Motor neuron (in vitro differentiated cells): ENCODE measurements around the gene NLGN1. TPM values are rescaled to one million over a fixed set of nuclear protein-coding genes. Genes with fewer than 3 reads are reported as not detected.
A peak's percentile ranks its signal among the peaks of the same experiment; 100 is the strongest.
"Not testable (repeated sequence)": the region's sequence is repeated elsewhere in the genome, so short reads cannot be mapped to it uniquely, and the experiment has no call there.

Experiments
- ATAC-seq, 8 experiments: fragments of 200-7000 bp; cut with Tn5 transposase; replicated peaks in 6 of 8; 2 replicates each; pipeline ENCODE4 v1.8.0; 2021; ENCODE audit warnings: mild to moderate bottlenecking in 8 of 8, moderate library complexity in 8 of 8
- H3K27ac ChIP-seq, 2 donors: fragments of 250-450 bp; sonication (Bioruptor Pico); 2 replicates each; pipeline ENCODE4 v1.9.0; 2021; ENCODE audit warnings: antibody characterized with exemption in 2 of 2, mild to moderate bottlenecking in 2 of 2, moderate library complexity in 1 of 2
- H3K4me1 ChIP-seq, 2 donors: fragments of 250-450 bp; sonication (Bioruptor Pico); replicated peaks in 1 of 2; 2 replicates each; pipeline ENCODE4 v1.6.1; 2021; ENCODE audit warnings: antibody characterized with exemption in 2 of 2, mild to moderate bottlenecking in 2 of 2, moderate library complexity in 1 of 2
- H3K4me3 ChIP-seq, 5 donors: fragments of 250-450 bp; sonication (Bioruptor Pico); 2 replicates each; pipeline ENCODE4 v1.9.0; 2021; ENCODE audit warnings: antibody characterized with exemption in 5 of 5, mild to moderate bottlenecking in 5 of 5, moderate library complexity in 4 of 5
- WGBS, 10 experiments: fragments of 450-650 bp; shearing (Covaris generic); methylation state at CpG; one replicate each; pipeline ENCODE4 v1.0.0; 2022; 5-methylcytosine and 5-hydroxymethylcytosine counted together
- in situ Hi-C, 9 experiments: fragments of 400-800 bp; cut with MboI; loops; one replicate each; pipeline ENCODE4 v1.15.0; 2021; ENCODE audit warnings: low sequenced_read_pairs in 9 of 9, low pct_unique_long_range_greater_than_20kb in 2 of 9; ENCODE audit not compliant: unreplicated experiment in 9 of 9
- total RNA-seq, 8 experiments: library from RNA; unstranded; fragments of 300-600 nt; gene quantifications; 2 replicates each; pipeline versions ENCODE4 v1.2.3 to v1.2.4, GENCODE V29; 2022

NLGN1 gene
- total RNA-seq, 8 experiments from 2014 or later: 16.6 to 63.4 (median 34.8) TPM

DNA sequence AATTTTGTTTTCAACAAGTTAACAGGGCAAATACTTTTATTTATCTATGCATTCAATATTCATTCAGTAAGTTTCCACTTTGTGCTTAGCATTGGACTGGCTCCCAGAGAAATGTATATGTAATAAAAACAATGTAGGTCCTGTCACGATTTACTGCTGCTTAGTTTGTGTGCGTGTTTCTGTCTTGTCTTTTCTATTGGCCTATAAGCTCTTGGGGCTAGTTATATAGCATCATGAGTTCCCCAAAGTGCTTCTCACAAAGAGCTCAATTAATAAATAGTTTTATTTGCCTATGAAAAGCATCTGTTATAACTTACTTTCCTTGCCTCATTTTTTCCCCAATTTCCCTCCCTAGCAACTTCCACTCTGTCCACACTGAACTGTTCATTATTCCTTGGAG lies 794.9 kb downstream of the NLGN1 start:
- peaks cover 0 to 10% of the 10 kb centered on the region in 2 donors for H3K4me1 ChIP-seq
- H3K4me3 ChIP-seq: no peak overlapping the region
- in situ Hi-C loops: no loop called here
- peak in 3 of 8 experiments; percentile 24 to 43 (median 35) for ATAC-seq
- 13 to 100% (median 85%) methylated on average over 2 of the region's 2 CpGs; no CpG with 5 or more reads in 3 of the 10 experiments for WGBS, 10 experiments
- no peak overlapping the region for H3K27ac ChIP-seq

DNA sequence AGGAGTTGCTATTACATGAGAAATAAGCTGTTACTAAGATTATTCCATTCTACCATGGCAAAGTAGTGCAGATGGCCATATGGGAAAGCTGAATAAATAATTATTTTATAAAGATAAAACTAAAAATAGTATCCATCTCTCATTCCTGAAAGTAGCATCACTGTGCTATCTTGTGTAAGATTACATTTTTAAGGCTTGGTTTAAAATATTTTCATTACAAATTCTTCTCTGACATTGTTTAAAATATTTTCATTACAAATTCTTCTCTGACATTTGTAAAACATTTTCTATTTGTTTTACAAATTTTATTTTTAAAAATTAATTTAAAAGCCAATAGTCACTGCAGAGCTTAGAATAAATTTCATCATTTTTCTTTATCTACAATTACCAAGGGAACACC lies 796.1 kb downstream of the NLGN1 start:
- Histone ChIP-seq H3K4me1 (peaks cover 0 to 8% of the 10 kb centered on the region in 2 donors), H3K27ac (no peak overlapping the region), H3K4me3 (no peak overlapping the region)
- no peak for ATAC-seq
- in situ Hi-C loops: no loop called here

DNA sequence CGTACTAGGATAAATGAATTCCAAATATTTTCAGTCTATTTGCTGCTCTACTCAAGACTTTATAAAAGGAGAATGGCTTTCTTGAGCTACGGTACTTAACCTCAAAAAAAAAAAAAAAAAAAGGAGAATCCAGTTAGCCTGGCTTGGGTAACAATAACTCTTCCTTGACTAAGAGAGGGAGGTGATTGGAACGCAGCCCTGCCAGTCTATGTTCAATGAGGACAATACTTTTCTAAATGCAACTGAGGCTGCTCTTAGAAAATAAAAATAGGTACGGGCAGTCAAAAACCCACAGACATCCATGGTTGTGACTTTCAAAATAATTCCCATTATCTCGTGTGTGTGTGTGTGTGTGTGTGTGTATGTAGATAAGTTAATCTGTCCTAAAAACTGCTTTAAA lies 799.9 kb downstream of the NLGN1 start:
- Histone ChIP-seq H3K4me3 (no peak overlapping the region), H3K27ac (no peak overlapping the region), H3K4me1 (peaks cover 0 to 4% of the 10 kb centered on the region in 2 donors)
- WGBS, 10 experiments: 63 to 100% (median 83%) methylated on average over 1 to 5 of the region's 5 CpGs
- ATAC-seq: no peak
- in situ Hi-C loops: no loop called here

DNA sequence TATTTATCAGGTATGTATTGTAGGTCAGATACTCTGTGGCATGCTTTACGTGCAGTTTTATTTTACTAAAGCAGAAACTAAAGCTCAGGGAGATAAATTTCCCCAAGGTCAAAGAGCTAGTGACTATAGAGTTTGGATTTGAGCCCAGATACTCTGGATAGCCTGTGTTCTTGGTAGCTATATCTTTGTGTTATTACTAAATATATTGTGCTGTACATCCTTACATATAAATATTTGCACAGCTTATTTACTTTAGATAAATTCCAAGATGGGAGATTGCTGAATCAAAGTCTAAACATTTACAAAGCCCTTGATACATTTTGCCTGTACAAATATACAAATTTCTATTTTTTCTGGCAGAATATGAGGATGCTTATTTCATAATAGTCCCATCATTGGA lies 800.7 kb downstream of the NLGN1 start:
- 80 to 100% (median 90%) methylated on average over 1 of the region's 1 CpG; no CpG with 5 or more reads in 3 of the 10 experiments for WGBS, 10 experiments
- Histone ChIP-seq H3K4me1 (peaks cover 0 to 4% of the 10 kb centered on the region in 2 donors), H3K4me3 (no peak overlapping the region), H3K27ac (no peak overlapping the region)
- in situ Hi-C loops: no loop called here
- ATAC-seq: no peak

DNA sequence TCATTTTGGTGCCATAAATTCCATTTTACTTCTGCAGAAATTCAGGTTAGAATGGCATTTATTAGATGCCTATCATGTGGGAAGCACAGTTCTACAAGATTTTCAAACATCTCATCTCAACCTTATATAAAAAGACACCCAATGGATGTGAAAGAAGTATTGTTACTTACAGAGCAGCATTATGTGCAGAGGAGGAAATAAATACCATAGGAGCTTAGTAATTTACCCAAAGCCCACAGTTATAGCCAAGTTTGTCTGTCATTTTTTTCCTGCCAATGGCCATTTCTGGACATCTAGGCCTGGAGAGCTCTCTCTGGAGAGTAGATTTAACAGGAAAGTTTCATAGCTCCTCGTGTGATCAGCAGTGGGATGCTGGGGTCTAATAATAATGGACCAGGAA lies 802.2 kb downstream of the NLGN1 start:
- in situ Hi-C loops: no loop called here
- WGBS, 10 experiments: 40 to 100% (median 94%) methylated on average over 1 of the region's 1 CpG; no CpG with 5 or more reads in 4 of the 10 experiments
- Histone ChIP-seq H3K4me1 (peaks cover 0 to 4% of the 10 kb centered on the region in 2 donors), H3K4me3 (no peak overlapping the region), H3K27ac (no peak overlapping the region)
- ATAC-seq: no peak

DNA sequence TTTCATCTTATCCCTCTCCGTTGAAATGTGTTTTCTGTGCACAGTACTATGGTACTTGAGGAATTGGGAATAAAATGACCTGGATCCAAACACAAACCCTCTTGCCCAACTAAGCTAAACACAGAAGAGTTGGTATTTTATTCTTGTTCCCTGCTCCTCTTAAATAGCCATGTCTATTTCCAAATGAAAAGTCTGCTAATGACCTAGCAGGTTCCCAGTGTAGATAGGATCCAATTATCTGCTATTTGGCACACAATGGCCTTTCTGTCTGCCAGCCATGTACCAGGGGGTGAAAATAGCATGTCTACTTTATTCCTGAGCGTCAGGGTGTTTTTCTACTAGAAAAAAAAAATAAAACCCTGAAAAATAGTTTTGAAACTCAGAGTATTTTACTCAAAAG lies 804.6 kb downstream of the NLGN1 start:
- Histone ChIP-seq H3K4me3 (no peak overlapping the region), H3K27ac (no peak overlapping the region), H3K4me1 (peaks cover 6 to 7% of the 10 kb centered on the region in 2 donors)
- 17 to 93% (median 67%) methylated on average over 2 of the region's 2 CpGs; no CpG with 5 or more reads in 1 of the 10 experiments for WGBS, 10 experiments
- peak in 2 of 8 experiments; percentile 31 to 39 for ATAC-seq
- in situ Hi-C loops: no loop called here

DNA sequence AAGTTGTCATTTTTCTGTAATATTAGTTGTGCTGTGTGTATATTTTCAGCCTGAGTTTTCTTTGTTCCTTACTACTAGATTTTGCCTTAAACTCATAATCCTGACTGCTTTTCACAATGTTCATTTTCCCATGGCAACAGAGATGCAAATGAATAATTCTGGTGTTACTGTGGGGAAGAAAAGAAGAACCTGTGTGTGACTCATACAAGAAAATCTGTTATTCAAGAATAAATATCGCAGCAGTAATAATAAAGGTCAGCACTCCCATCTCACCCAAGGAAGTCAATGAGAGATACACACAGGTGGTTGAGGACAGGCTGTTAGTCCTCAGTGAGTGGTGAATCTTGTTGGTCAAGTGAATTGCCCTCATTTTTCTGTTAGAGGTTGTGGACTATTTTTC lies 805.0 kb downstream of the NLGN1 start:
- peak in 4 of 8 experiments; percentile 13 to 85 (median 61) for ATAC-seq
- peaks cover 7 to 10% of the 10 kb centered on the region in 2 donors for H3K4me1 ChIP-seq
- in situ Hi-C loops: no loop called here
- no peak overlapping the region for H3K4me3 ChIP-seq
- 40 to 100% (median 81%) methylated on average over 1 of the region's 1 CpG for WGBS, 10 experiments
- H3K27ac ChIP-seq: no peak overlapping the region

DNA sequence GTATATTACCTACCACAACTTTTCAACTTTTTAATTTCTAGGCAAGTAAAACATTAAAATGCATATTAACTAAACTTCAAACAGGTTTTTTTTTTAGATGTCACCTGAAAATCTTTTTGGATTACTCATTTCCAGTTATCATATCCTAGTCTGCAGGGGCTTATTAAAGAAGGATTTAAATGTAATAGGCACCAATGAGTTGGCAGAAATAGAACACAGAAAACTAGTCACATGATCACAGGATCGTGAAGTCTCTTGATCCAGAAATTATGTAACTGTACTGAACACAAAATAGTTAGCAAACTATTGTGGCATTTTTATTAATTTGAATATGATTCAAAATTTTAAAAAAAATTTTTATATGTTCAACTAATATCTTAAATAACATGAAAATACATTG lies 807.2 kb downstream of the NLGN1 start:
- in situ Hi-C loops: no loop called here

DNA sequence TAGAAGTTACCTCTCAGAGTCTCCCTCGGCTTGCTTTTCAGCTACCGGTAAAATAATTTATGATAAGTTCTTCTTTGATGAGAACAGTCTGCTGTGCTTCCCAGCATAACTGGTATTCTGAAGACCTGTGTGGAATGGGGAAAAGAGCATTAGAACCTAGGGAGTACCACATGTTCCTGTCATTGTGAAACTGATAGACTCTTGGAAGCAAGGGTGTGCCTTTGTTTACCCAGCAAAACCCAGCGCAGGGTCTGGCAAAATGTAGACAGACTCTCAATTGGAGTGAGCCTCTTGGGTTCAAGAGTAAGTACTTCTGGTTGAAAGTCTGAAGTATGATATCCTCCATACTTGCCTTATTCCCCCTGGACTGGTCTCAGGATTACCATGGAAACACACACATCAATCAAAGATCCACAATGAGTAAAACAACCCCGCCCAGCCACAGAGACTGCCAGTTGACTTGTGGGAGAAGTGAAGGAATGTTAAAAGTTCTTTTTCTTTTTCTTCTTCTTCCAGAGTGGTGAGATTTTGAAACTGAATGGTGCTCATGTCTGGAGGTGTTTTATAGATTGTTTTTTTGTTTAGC lies 809.2 kb downstream of the NLGN1 start:
- Histone ChIP-seq H3K27ac (no peak overlapping the region), H3K4me1 (peaks cover 12 to 17% of the 10 kb centered on the region in 2 donors), H3K4me3 (no peak overlapping the region)
- WGBS, 10 experiments: 62 to 100% (median 91%) methylated on average over 1 to 4 of the region's 4 CpGs; no CpG with 5 or more reads in 1 of the 10 experiments
- ATAC-seq: peak in 3 of 8 experiments; percentile 23 to 86 (median 74)
- in situ Hi-C loops: no loop called here

More for the DNA sequence above, 807.2 kb downstream of the NLGN1 start:
- no peak overlapping the region for H3K27ac ChIP-seq
- no peak for ATAC-seq
- peaks cover 12 to 17% of the 10 kb centered on the region in 2 donors for H3K4me1 ChIP-seq
- 0 to 100% (median 60%) methylated on average over 1 of the region's 1 CpG; no CpG with 5 or more reads in 1 of the 10 experiments for WGBS, 10 experiments
- no peak overlapping the region for H3K4me3 ChIP-seq

DNA sequence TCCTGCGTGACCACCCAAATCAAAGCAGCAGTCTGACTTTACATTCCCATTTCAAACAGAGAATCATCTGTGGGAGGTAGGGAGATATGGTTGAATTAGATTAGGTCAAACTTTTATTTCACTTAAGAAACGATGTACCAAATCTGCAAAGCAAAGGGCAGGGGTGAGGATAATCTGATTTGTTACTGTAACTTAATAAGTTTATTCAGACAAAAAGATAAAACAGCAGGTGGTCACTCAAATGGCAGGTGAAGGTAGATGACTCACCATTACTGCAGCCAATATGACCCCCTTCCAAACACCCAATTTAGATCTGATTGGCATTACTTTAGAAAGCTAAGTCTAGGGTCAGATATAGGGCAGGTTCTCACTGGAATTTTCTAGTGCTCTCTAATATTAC lies 810.6 kb downstream of the NLGN1 start:
- in situ Hi-C loops: no loop called here
- no peak overlapping the region for H3K4me3 ChIP-seq
- peaks cover 12 to 17% of the 10 kb centered on the region in 2 donors for H3K4me1 ChIP-seq
- no peak for ATAC-seq
- H3K27ac ChIP-seq: no peak overlapping the region
- WGBS, 10 experiments: 20 to 94% (median 72%) methylated on average over 1 to 2 of the region's 2 CpGs; no CpG with 5 or more reads in 3 of the 10 experiments

DNA sequence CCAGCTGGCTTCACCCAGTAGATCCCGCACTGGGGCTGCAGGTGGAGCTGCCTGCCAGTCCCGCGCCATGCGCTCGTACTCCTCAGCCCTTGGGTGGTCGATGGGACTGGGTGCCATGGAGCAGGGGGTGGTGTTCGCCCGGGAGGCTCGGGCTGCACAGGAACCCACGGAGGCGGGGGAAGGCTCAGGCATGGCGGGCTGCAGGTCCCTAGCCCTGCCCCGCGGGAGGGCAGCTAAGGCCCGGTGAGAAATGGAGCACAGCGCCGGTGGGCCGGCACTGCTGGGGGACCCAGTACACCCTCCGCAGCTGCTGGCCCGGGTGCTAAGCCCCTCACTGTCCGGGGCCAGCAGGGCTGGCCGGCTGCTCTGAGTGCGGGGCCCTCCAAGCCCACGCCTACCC lies 814.4 kb downstream of the NLGN1 start:
- H3K4me3 ChIP-seq, ATAC-seq, H3K27ac ChIP-seq, in situ Hi-C loops: not testable (repeated sequence)
- no CpG with 5 or more reads among the region's 24 CpGs for WGBS, 10 experiments
- H3K4me1 ChIP-seq: peaks cover 10 to 13% of the 10 kb centered on the region in 2 donors

DNA sequence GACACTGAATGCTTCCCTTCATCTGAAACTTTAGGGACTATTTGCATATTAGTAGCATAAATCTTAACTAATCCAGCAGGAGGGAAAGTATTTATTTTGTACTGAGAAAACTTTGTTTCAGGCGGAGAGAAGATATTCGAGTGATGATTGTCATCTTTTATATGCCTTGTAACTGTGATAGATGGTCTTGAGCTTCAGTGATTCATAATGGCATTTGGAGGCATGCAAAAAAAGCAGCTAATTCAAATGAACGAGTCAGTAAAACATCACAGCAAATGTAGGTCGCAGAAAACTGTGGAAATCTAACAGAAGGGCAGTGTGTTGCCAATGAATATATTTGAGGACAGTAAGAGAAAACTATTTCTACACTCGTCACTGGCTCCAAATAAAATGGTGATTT lies 817.9 kb downstream of the NLGN1 start:
- peak in 1 of 8 experiments; percentile 23 for ATAC-seq
- no peak overlapping the region for H3K4me3 ChIP-seq
- in situ Hi-C loops: no loop called here
- no peak overlapping the region for H3K27ac ChIP-seq
- no peaks in the 10 kb centered on the region for H3K4me1 ChIP-seq
- WGBS, 10 experiments: 31 to 87% (median 79%) methylated on average over 1 to 5 of the region's 5 CpGs

DNA sequence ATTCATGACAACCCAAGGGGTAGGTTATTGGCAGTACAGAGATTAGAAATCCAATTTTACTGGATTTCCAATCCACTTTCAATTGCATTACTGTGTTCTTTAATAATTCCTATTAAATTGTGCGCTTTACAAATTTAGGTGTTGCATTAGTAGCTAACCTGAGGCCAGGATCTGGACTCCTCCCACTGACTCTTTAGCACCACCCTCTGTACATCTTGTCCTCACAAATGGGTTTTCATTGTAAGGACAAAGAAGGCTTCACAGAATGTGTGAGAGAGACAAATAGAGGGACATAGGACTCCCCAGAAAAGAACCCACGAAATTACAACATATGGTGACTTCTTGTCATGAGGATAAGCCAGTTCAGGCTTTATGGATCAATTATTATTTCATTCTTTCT lies 818.5 kb downstream of the NLGN1 start:
- 64 to 100% (median 93%) methylated on average over 1 to 2 of the region's 2 CpGs; no CpG with 5 or more reads in 3 of the 10 experiments for WGBS, 10 experiments
- Histone ChIP-seq H3K4me1 (no peaks in the 10 kb centered on the region), H3K27ac (no peak overlapping the region), H3K4me3 (no peak overlapping the region)
- no peak for ATAC-seq
- in situ Hi-C loops: no loop called here
